Measurements from ENCODE around the gene MON1A. TPM values are rescaled to one million over a fixed set of nuclear protein-coding genes. Genes with fewer than 3 reads are reported as not detected.

MON1A gene
- total and polyA plus RNA-seq, 2 of the 8 experiments (the other 6 are each of a cell fraction or from before 2014, with no cell fraction given) = 10.3 to 14.1 TPM

GRCh38 chr3:49867400-49867799 is 62.2 kb downstream of the MON1A start:
- no peak overlapping the region for H4K5ac ChIP-seq (ENCODE audit: insufficient read length, low read depth, low read length)
- H3K14ac ChIP-seq (ENCODE audit: insufficient read length) = no peak overlapping the region
- H2AFZ ChIP-seq (ENCODE audit: low read length) = no peak overlapping the region
- no peak overlapping the region for H4K91ac ChIP-seq (replicated peaks; ENCODE audit: insufficient read length, low read length)
- no peak overlapping the region for H2AK5ac ChIP-seq (ENCODE audit: low read depth, low read length)
- peaks cover 3 to 57% of the 10 kb centered on the region in 2 experiments; a peak in 3 of 4 replicates for H3K79me2 ChIP-seq (ENCODE audit: control insufficient read depth in 1 of 2, insufficient read depth in 2 of 2, low read length in 2 of 2)
- H2BK12ac ChIP-seq (ENCODE audit: low read depth, low read length) = no peak overlapping the region
- no peaks in the 10 kb centered on the region for H3K36me3 ChIP-seq (ENCODE audit: control insufficient read depth in 2 of 4, insufficient read depth in 4 of 4, low read length in 3 of 4)
- H2BK20ac ChIP-seq (ENCODE audit: low read length) = no peak overlapping the region
- peaks cover 22% of the 10 kb centered on the region for H3K79me1 ChIP-seq (ENCODE audit: low read depth, low read length)
- DNase-seq (ENCODE audit: low read depth in 1 of 2, low spot score in 2 of 2) (peak in 1 of 2 experiments; percentile 39), FAIRE-seq (no peak)
- no peak overlapping the region for H3K23ac ChIP-seq (ENCODE audit: insufficient read length)
- 92% methylated on average over 1 of the region's 1 CpG; no CpG with 5 or more reads in 1 of the 2 experiments for WGBS, 2 experiments (ENCODE audit: extremely low coverage in 1 of 2, insufficient coverage in 1 of 2, insufficient read length in 1 of 2, insufficient replicate concordance in 2 of 2, low coverage in 1 of 2, low lambda C conversion rate in 2 of 2, missing lambda C conversion rate in 1 of 2)
- no peaks in the 10 kb centered on the region for H3K9me3 ChIP-seq (ENCODE audit: insufficient read depth in 2 of 2, low read depth in 1 of 2, low read length in 1 of 2)
- no peak overlapping the region for H3K27ac ChIP-seq (ENCODE audit: low read depth, low read length)
- H3K23me2 ChIP-seq (ENCODE audit: low read depth, low read length) = peaks cover 13% of the 10 kb centered on the region; the same call in 1 of the 2 replicates
- no peak overlapping the region for H3K4ac ChIP-seq (replicated peaks; ENCODE audit: insufficient read length, low read depth, low read length)
- H3K9ac ChIP-seq (replicated peaks in 1 of 4; ENCODE audit: extremely low read depth in 1 of 4, low read depth in 3 of 4, low read length in 3 of 4) = no peak overlapping the region
- peak overlapping the region; percentile 94 for H3K4me2 ChIP-seq (ENCODE audit: insufficient read depth in 1 of 2, low read depth in 2 of 2, low read length in 2 of 2)
- no peak overlapping the region for H3K18ac ChIP-seq (ENCODE audit: extremely low read depth, low read length)
- no peak overlapping the region for H2BK120ac ChIP-seq (replicated peaks; ENCODE audit: low read depth, low read length)
- peaks cover 11 to 47% (median 32%) of the 10 kb centered on the region in 4 experiments for H3K4me1 ChIP-seq (replicated peaks in 1 of 4; ENCODE audit: control insufficient read depth in 3 of 4, insufficient read depth in 4 of 4, low read length in 3 of 4)
- H3K56ac ChIP-seq (replicated peaks; ENCODE audit: insufficient read length, low read depth, low read length) = no peak overlapping the region
- H4K20me1 ChIP-seq (replicated peaks in 1 of 2; ENCODE audit: control insufficient read depth in 1 of 2, insufficient read depth in 2 of 2, low read length in 2 of 2) = peaks cover 14 to 22% of the 10 kb centered on the region in 2 experiments
- CTCF ChIA-PET (ENCODE audit: partially characterized antibody) = interaction anchor here (1.0 to 11.7 kb wide), 7 partner anchors 14 to 65 kb away, joined by 3 to 89 read pairs (median 17); partner anchors contain the start of gene MON1A
- H2BK15ac ChIP-seq (ENCODE audit: low read length) = no peak overlapping the region
- H4K8ac ChIP-seq (ENCODE audit: extremely low read depth, insufficient read depth, low read length) = no peak overlapping the region; the same call in 1 of the 2 replicates
- H3K4me3 ChIP-seq (ENCODE audit: extremely low read depth in 1 of 4, insufficient read depth in 2 of 4, low read depth in 3 of 4, low read length in 4 of 4) = peak overlapping the region in 1 of 4 experiments; percentile 32; a peak in 3 of 8 replicates
- H3K27me3 ChIP-seq (replicated peaks in 1 of 4; ENCODE audit: control insufficient read depth in 3 of 4, extremely low read depth in 1 of 4, insufficient read depth in 3 of 4, low read length in 3 of 4) = peaks cover 0 to 5% (median 3%) of the 10 kb centered on the region in 4 experiments; a peak in 2 of 7 replicates
- H2BK5ac ChIP-seq (ENCODE audit: low read depth, low read length) = no peak overlapping the region; the same call in 1 of the 2 replicates
- POLR2A ChIA-PET (ENCODE audit: partially characterized antibody) = interaction anchor here (0.6 to 14.0 kb wide), 7 partner anchors 11 to 152 kb away, joined by 3 to 149 read pairs (median 7); partner anchors contain the start of genes MST1R and TRAIP
- TF ChIP-seq CTCF (IDR thresholded peaks at IDR 0.05; ENCODE audit: control extremely low read depth in 1 of 3, insufficient read depth in 1 of 3, low read depth in 1 of 3, low read length in 3 of 3) (no peak), CREB1 (IDR thresholded peaks at IDR 0.05) (no peak), POLR2AphosphoS5 (IDR thresholded peaks at IDR 0.05; ENCODE audit: low read depth, low read length) (no peak), RFX5 (IDR thresholded peaks at IDR 0.05; ENCODE audit: borderline replicate concordance, low read depth, low read length) (no peak), YY1 (IDR thresholded peaks at IDR 0.05; ENCODE audit: low read depth, low read length) (no peak), RAD21 (IDR thresholded peaks at IDR 0.05 in 1 of 2, conservative IDR thresholded peaks at IDR 0.05 in 1 of 2; ENCODE audit: low read depth in 2 of 2, low read length in 2 of 2) (no peak), POLR2A (IDR thresholded peaks at IDR 0.05; ENCODE audit: control extremely low read depth in 1 of 2, low read depth in 2 of 2, low read length in 2 of 2) (no peak), TAF1 (IDR thresholded peaks at IDR 0.05; ENCODE audit: low read depth, low read length) (no peak), PHF8 (conservative IDR thresholded peaks at IDR 0.05; ENCODE audit: low read depth, low read length) (no peak), TCF12 (IDR thresholded peaks at IDR 0.05; ENCODE audit: low read depth, low read length) (no peak), SP4 (IDR thresholded peaks at IDR 0.05; ENCODE audit: low read length) (no peak), CBX8 (IDR thresholded peaks at IDR 0.05; ENCODE audit: borderline replicate concordance, low read depth, low read length) (no peak)
